ENCODE results near the gene CALD1.

CALD1 gene

DNA sequence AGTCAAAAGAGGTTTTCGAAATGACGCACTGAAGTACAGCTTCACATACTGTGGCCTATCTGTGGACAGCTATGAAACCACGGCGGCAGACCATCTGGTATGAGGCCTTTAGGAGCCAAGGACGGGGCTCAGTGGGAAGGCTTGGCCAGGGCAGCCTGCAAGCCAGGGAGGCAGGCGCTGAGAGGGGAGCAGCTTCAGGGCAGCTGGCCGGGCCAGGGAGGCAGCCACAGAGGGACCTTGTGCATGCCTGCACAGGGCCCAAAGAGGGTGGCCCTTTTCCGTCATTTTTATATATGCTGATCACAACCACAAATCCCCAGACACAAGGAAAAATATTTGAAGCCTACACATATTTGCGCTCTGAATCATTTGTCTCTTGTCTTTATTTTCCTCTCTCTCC lies 13.5 kb downstream of the CALD1 start:
- TF ChIP-seq, protein P1, sequence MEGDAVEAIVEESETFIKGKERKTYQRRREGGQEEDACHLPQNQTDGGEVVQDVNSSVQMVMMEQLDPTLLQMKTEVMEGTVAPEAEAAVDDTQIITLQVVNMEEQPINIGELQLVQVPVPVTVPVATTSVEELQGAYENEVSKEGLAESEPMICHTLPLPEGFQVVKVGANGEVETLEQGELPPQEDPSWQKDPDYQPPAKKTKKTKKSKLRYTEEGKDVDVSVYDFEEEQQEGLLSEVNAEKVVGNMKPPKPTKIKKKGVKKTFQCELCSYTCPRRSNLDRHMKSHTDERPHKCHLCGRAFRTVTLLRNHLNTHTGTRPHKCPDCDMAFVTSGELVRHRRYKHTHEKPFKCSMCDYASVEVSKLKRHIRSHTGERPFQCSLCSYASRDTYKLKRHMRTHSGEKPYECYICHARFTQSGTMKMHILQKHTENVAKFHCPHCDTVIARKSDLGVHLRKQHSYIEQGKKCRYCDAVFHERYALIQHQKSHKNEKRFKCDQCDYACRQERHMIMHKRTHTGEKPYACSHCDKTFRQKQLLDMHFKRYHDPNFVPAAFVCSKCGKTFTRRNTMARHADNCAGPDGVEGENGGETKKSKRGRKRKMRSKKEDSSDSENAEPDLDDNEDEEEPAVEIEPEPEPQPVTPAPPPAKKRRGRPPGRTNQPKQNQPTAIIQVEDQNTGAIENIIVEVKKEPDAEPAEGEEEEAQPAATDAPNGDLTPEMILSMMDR (IDR thresholded peaks at IDR 0.05; ENCODE audit: low read depth, low read length): no peak
- peak; percentile 74 for DNase-seq (ENCODE audit: low read depth, low spot score)
- no peak overlapping the region for H3K4me3 ChIP-seq (ENCODE audit: low read depth, low read length)
- in situ Hi-C loops (cut with HindIII; ENCODE audit: low sequenced_read_pairs): no loop called here

DNA sequence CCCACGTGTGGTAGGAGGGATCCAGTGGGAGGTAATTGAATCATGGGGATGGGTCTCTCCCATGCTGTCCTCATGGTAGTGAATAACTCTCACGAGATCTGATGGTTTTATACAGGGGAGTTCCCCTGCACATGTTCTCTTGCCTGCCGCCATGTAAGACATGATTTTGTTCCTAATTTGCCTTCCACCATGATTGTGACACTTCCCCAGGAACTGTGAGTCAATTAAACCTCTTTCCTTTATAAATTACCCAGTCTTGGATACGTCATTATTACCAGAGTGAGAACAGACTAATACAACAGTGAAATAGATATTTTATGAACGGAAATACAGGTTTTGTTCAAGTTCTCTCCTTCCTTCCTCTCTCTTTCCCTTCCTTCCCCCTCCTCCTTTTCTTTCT lies 15.8 kb downstream of the CALD1 start:
- DNase-seq (ENCODE audit: low read depth, low spot score): no peak
- no peak overlapping the region for H3K4me3 ChIP-seq (ENCODE audit: low read depth, low read length)
- TF ChIP-seq, protein P1 (IDR thresholded peaks at IDR 0.05; ENCODE audit: low read depth, low read length): no peak
- in situ Hi-C loops (cut with HindIII; ENCODE audit: low sequenced_read_pairs): no loop called here

DNA sequence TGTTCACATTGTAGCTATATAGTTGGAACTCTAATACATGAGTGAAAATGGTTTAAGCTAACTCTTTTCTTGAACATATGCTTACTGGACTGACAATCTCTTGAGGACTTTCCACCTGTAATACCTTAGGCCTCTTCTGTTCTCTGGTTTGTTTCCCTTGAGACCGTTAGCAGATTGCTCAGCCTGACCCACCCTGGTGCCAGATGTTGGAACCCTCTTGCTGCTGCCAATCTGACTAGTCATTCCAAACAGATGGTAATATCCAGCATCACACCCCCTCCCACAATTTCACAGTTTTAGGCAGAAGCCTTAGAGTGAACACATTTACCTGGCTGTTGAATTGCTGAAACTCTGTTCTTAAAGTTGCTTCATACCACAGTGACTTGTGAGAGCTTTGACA lies 18.7 kb downstream of the CALD1 start:
- no peak for DNase-seq (ENCODE audit: low read depth, low spot score)
- no peak overlapping the region for H3K4me3 ChIP-seq (ENCODE audit: low read depth, low read length)
- TF ChIP-seq, protein P1 (IDR thresholded peaks at IDR 0.05; ENCODE audit: low read depth, low read length): no peak
- in situ Hi-C loops (cut with HindIII; ENCODE audit: low sequenced_read_pairs): no loop called here

DNA sequence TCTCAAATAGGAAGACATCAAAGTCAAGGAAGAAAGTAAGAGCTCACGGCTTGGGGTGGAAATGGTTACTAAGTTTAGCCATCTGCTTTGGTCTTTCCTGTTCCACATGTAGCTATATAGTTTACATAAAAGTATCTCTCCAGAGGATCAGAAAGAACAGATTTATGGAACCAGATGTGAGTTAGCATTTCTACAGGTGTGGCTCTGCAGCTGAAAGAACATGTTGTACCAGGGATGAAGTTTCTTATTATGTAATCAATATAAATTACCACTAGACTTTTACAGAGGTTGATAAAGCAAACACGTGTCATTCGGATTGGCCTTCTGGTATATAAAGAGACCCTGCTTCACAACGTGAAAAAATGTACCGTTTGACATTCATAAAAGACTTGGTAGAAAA lies 19.9 kb downstream of the CALD1 start:
- H3K4me3 ChIP-seq (ENCODE audit: low read depth, low read length): no peak overlapping the region
- DNase-seq (ENCODE audit: low read depth, low spot score): no peak
- TF ChIP-seq, protein P1 (IDR thresholded peaks at IDR 0.05; ENCODE audit: low read depth, low read length): no peak
- in situ Hi-C loops (cut with HindIII; ENCODE audit: low sequenced_read_pairs): no loop called here

DNA sequence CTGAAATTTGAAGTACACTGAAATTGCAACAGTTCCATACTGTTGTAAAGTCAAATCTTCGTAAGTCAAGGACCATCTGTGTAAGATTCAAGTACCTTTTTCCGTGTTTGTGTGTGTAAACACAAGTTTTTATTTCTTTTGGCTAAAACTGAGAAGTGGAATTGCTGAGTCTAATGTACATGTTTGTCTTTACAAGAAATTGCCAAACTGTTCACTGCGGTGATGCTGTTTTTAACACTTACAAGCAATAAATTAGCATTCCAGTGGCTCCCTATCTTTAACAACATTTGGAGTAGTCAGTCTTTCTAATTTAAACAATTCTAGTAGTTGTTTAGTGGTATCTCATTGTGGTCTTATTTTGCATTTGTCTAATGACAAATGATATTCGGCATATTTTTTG lies 23.3 kb downstream of the CALD1 start:
- TF ChIP-seq, protein P1 (IDR thresholded peaks at IDR 0.05; ENCODE audit: low read depth, low read length): no peak
- DNase-seq (ENCODE audit: low read depth, low spot score): no peak
- in situ Hi-C loops (cut with HindIII; ENCODE audit: low sequenced_read_pairs): no loop called here

DNA sequence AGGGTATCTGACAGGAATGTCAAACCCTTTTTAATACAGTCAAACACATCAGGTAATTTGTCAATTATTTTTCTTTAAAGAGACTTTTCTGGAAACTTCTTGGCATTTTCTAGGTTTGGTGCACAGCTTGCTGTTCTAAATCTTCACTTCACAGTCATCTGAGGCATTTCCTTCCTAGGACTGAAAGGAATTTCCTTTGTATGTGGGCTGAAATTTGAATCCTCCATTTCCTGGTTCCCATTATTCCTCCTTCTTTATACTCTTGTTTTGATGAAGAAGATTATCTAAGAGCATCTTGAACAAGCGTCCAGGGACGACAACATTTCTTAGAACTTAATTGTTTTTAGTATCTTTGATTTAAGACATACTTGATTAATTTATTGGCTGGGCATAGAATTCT lies 24.9 kb downstream of the CALD1 start:
- no peak overlapping the region for H3K4me3 ChIP-seq (ENCODE audit: low read depth, low read length)
- TF ChIP-seq, protein P1 (IDR thresholded peaks at IDR 0.05; ENCODE audit: low read depth, low read length): no peak
- DNase-seq (ENCODE audit: low read depth, low spot score): peak; percentile 64
- in situ Hi-C loops (cut with HindIII; ENCODE audit: low sequenced_read_pairs): no loop called here

More for the DNA sequence above, 23.3 kb downstream of the CALD1 start:
- H3K4me3 ChIP-seq (ENCODE audit: low read depth, low read length): no peak overlapping the region

DNA sequence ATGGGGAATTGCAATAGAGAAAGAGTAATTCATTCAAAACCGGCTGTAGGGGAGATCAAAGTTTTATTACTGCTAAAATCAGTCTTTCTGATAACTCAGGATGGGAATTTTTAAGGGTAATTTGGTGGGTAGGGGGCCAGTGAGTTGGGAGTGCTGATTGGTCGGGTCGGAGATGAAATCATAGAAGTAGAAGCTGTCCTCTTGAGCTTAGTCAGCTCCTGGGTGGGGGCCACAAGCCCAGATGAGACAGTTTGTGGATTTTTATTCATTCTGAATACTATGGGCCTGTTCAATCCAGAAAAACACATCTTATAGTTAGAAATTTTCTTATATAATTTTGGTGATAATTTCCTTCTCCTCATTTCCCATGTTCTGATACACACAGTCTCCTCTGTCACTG lies 25.4 kb downstream of the CALD1 start:
- TF ChIP-seq, protein P1 (IDR thresholded peaks at IDR 0.05; ENCODE audit: low read depth, low read length): no peak
- H3K4me3 ChIP-seq (ENCODE audit: low read depth, low read length): no peak overlapping the region
- in situ Hi-C loops (cut with HindIII; ENCODE audit: low sequenced_read_pairs): no loop called here
- no peak for DNase-seq (ENCODE audit: low read depth, low spot score)

Data from astrocyte of the spinal cord (primary cell).